NCI-H1417 treated with DMSO at 0.1 percent for 48 hours (cell line): ENCODE results near the gene ADPRS.

Source experiments
- DNase-seq: peaks from one replicate; lab custom pipeline; 2025; lab: John Stamatoyannopoulos, UW

Gene ADPRS

GRCh38 chr1:36108314-36108713 is 19.6 kb downstream of the ADPRS start:
- DNase-seq, result no peak

GRCh38 chr1:36109041-36109679 is 20.5 kb downstream of the ADPRS start:
- DNase-seq, result no peak

- DNase-seq, result no peak
Measured at GRCh38 chr1:36111151-36111550, 22.5 kb downstream of the ADPRS start.

DNA sequence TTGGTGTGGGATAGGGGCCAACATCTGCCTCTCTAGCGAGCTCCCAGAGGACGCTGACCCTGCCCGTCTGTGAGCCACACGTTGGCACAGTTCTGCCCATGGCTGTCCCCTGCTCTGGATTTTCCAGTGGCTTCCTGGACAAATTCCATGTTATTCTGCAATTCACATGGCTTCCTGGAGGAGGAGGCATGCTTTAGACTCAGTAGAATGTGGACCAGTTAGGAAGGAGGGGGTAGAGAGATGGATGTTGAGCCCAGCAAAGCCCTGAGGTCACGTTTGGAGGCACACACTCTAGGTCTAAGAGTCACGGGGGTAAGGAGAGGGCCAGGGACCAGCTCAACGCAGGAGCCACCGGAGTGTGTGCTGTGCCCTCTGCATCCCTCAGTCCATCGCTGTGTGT is 24.1 kb downstream of the ADPRS start:
- no peak for DNase-seq

DNA sequence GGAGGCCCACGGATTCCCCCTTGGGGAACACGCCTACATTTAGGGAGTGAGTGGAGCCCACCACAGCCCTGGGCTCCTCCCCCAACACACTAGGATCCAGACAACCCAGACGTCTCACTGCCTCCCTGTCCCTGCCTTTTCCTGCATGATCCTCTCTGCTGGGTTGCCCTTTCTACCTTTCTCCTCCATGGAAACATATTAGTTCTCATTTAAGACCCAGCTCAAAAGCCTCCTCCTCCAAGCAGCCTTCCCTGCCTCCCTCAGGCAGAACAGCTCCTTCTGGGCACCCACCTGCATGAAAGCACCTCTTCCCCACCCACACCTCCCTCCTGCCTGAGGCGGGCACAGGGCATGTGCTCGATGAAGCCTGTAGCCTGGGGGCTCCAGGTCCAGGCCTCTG is 25.7 kb downstream of the ADPRS start:
- no peak for DNase-seq

- DNase-seq, result no peak
Measured at GRCh38 chr1:36115200-36115669, 26.5 kb downstream of the ADPRS start.

- no peak for DNase-seq
Measured at GRCh38 chr1:36115931-36116330, 27.2 kb downstream of the ADPRS start.

DNA sequence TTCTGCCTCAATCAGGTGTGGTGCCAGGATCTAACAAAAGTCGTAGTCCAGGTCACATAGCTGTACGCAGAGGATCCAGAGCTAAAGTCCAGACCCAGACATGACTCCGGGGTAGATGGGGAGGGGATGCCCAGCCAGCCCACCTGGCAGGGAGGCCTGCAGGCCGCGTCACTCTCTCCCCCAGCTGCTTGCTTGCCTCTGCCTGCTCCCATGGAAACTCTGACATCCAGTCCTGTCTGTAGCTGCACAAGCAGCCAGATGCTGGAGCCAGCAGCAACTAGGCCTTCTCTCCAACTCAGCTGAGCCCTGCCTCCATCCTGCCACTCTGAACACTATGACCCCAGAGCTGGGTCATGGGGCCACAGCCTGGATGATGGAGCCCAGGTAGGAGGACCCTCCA is 28.2 kb downstream of the ADPRS start:
- DNase-seq, result no peak

GRCh38 chr1:36118447-36119204 is 29.9 kb downstream of the ADPRS start:
- no peak for DNase-seq

- no peak for DNase-seq
Measured at GRCh38 chr1:36119456-36119855, 30.8 kb downstream of the ADPRS start.

DNA sequence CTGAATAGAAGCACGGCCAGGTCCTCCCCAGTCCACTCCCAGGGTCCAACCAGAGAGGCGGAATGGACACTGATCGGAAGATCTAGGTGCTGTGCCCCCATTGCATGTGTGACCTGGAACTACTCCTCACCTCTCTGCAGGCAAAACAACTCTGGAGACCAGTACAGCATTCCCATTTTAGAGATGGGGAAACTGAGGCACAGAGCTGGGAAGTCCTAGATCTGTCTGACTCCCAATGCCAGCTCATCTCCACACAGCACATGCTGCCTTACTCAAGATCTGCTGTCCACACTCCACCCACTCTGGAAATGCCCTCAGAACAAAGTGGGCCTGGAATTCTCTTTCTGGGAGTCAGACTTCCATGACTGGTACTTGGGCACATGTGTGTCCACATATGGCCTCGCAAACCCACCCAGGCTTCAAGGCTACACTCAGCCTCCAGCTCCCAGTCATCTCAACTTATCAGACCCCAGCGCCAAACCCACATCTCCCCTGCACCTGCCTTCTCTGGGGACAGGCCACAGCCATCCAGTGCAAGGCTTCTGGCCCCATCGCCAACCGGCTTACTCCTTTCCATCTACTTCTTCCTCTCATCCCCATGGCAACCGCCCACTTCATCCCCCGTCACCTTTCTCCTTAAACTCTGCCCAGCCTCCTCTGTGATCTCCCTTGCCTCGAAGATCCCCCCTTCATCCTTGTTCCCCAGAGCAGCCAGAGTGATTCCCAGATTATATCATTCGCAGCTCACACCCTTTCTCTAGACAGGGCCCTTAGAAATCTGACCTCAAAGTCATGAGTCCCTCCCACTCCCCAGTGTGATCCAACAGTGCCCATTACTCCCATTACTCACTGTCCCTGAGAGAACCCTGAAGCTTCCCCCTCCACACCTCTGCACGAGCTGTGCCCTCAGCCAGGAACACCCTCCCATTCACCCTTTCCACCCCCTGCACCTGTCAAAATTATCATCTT is 33.7 kb downstream of the ADPRS start:
- no peak for DNase-seq

DNA sequence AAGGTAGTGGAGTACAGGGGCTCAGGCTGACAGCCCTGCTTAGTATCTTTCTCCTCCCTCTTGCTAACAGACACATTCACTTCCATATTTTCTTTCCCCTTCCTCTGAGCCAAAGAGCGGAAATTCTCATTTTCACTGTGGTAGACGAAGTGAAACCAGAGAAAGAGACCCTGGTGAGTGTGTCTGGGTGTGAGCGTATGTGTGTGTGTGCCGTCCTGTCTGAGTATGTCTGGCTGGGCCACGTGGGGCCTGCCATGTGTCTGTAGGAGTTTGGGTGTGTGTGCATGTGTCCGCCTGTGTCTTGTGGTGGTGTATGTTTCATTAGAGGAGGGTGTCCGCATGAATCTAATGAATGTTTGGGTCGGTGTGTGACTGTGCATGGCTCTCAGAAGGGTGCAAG is 34.7 kb downstream of the ADPRS start:
- DNase-seq, result no peak

- DNase-seq, result no peak
Measured at GRCh38 chr1:36124404-36125128, 35.9 kb downstream of the ADPRS start.

DNA sequence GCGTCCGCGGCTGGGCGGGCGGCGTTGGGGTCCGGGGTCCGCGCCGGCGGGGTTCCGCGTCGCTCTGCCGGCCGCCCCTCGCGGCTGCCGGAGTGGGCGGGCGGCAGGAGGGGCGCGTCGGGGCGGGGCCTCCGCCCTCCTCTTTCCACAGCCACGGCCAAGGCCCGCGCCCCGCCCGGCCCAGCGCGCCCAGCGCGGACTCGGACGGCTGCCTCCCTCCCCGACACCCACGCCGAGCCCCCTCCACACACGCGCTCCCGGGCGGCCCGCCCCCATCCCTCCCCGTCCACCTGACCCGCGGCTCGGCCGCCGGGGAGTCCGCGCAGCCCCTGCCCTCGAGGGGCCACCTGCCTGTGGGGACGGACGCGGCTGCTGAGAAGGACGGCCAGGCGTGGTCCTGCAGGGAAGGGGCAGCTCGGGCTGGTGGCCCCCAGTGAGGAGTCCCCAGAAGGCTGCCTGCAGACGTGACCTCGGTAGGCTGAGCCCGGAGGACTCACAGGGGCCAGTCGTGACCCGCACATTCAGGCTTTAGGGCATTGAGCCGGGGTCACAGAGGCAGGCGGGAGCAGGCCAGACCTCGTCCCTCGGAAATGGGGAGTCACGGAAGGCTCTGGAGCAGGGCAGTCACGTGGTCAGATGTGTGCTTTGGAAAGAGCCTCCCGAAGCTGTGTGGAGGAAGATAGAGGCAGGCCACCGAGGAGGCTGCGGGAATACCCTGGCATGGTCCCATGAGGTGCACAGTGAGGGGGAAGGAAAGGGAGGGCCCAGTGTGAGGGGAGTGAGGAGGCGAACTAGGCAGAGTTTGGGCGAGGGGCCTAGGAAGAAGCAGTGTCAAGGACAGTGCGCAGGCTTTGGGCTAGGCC is 36.7 kb downstream of the ADPRS start, which contains the start of gene COL8A2:
COL8A2 (minus strand) TSS at position 94 of the 863 bp plus-strand sequence. CDS start 24,980 bp downstream, outside the sequence.
- no peak for DNase-seq

GRCh38 chr1:36126005-36126716 is 37.5 kb downstream of the ADPRS start:
- no peak for DNase-seq

DNA sequence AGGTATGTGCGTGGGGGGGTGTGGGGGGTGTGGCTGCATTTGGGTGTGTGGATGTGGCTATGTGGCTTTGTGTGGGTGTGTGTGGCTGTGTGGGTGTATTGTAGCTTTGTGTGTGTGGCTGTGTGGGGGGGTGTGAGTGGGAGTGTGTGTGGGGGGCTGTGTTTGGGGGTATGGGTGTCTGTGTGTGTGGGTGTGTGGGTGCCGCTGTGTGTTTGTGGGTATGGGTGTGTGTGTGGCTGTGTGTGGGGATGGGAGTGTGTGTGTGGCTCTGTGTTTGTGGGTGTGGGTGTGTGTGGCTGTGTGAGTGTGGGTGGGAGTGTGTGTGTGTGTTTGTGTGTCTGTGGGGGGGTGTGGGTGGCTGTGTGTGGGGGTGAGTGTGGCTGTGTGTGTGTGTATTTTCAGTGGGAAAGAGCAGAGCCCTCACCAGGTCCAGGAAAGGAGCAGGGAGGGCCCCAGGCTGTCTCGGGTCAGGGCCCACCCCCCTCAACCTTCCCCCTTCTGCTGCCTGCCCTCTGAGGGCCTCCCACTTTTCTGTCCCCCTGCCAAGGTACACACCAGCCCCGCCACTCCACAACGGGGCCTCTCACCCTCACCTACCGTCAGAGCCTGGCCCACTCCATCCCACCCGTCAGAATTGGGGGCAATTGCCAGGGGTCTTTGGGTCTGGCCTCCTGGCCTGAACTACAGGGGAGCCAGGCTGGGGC is 38.3 kb downstream of the ADPRS start:
- DNase-seq, result no peak

GRCh38 chr1:36128126-36128904 is 39.6 kb downstream of the ADPRS start:
- no peak for DNase-seq

DNA sequence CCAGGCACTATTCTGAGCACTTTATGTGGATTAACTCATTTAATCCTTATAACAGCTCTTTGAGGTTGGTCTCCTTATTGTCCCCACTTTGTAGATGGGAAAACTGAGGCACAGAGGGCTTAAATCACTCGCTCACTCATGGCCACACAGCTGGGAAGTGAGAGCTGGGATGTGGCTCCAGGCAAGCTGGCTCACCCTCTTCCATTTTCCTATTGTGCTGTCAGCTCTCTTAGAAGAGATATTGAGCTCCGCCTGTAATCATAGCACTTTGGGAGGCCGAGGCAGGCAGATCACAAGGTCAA is 40.2 kb downstream of the ADPRS start:
- no peak for DNase-seq

GRCh38 chr1:36132029-36132428 is 43.3 kb downstream of the ADPRS start:
- DNase-seq, result no peak
